HAP-1 (cell line): ENCODE results near the gene ZNF438.
"Not testable (repeated sequence)": the region's sequence is repeated elsewhere in the genome, so short reads cannot be mapped to it uniquely, and the experiment has no call there.

Experiments used
- DNase-seq, 2 experiments: peaks; one replicate each; pipeline ENCODE4 v3.0.0-alpha.2; 2016 to 2020; ENCODE audit warnings: low spot score in 2 of 2
- H3K27me3 ChIP-seq: fragments of 250-450 bp; sonication (Bioruptor Pico); 2 replicates; pipeline ENCODE4 v1.5.1; 2020; ENCODE audit warnings: low read depth, mild to moderate bottlenecking, moderate library complexity
- H3K36me3 ChIP-seq: fragments of 250-450 bp; sonication (Bioruptor Pico); replicated peaks from 2 replicates; pipeline ENCODE4 v1.5.1; 2020; ENCODE audit warnings: mild to moderate bottlenecking
- H3K4me1 ChIP-seq: fragments of 250-450 bp; sonication (Bioruptor Pico); 2 replicates; pipeline ENCODE4 v1.5.1; 2020; ENCODE audit warnings: mild to moderate bottlenecking
- H3K4me3 ChIP-seq: fragments of 250-450 bp; sonication (Bioruptor Pico); 2 replicates; pipeline ENCODE4 v1.5.1; 2020; ENCODE audit warnings: mild to moderate bottlenecking, moderate library complexity
- H3K9me3 ChIP-seq: fragments of 250-450 bp; sonication (Bioruptor Pico); 2 replicates; pipeline ENCODE4 v1.5.1; 2020; ENCODE audit warnings: mild to moderate bottlenecking, moderate library complexity
- in situ Hi-C: fragments of 300-500 bp; cut with MboI; formaldehyde crosslinking; loops from 3 replicates; pipeline ENCODE4 v1.14.3; 2020; ENCODE audit warnings: low sequenced_read_pairs, inconsistent platforms, mixed read lengths

The ZNF438 gene

GRCh38 chr10:30949218-30949617, 82.4 kb downstream of the ZNF438 start:
- DNase-seq, H3K4me3 ChIP-seq, in situ Hi-C loops, H3K9me3 ChIP-seq, H3K4me1 ChIP-seq, H3K27me3 ChIP-seq, H3K36me3 ChIP-seq: not testable (repeated sequence)

DNA sequence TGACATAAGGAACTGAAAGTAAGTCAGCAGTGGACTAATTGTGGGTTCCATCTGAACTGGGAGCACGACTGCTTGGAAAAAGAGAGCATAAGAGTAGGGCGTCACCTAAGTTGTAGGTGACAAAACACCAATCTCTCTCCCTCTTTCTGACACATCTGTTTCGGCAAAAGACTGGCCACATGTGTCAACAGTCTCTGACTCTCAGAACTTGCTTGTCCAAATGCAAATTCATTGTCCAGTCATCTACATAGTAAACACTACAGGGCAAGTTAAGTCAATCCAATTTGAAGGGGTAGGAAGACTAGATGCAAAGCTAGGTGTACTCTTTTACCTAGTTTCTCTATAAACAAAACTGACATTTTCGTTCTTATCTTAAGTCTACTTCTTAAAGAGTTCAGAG, 87.7 kb downstream of the ZNF438 start:
- Histone ChIP-seq H3K36me3 (no peaks in the 10 kb centered on the region), H3K4me1 (no peaks in the 10 kb centered on the region), H3K4me3 (no peak overlapping the region), H3K27me3 (no peaks in the 10 kb centered on the region), H3K9me3 (no peaks in the 10 kb centered on the region)
- DNase-seq: no peak
- in situ Hi-C loops: no loop called here

- no peaks in the 10 kb centered on the region for H3K27me3 ChIP-seq
- no peaks in the 10 kb centered on the region for H3K9me3 ChIP-seq
- H3K4me3 ChIP-seq: no peak overlapping the region
- no peaks in the 10 kb centered on the region for H3K36me3 ChIP-seq
- no peaks in the 10 kb centered on the region for H3K4me1 ChIP-seq
- DNase-seq: no peak
- in situ Hi-C loops: no loop called here
These were observed 88.2 kb downstream of the ZNF438 start for GRCh38 chr10:30943451-30943850.

GRCh38 chr10:30940256-30940655, 91.4 kb downstream of the ZNF438 start:
- Histone ChIP-seq H3K27me3 (no peaks in the 10 kb centered on the region), H3K36me3 (no peaks in the 10 kb centered on the region), H3K4me1 (no peaks in the 10 kb centered on the region), H3K9me3 (no peaks in the 10 kb centered on the region), H3K4me3 (no peak overlapping the region)
- in situ Hi-C loops: no loop called here
- no peak for DNase-seq

DNA sequence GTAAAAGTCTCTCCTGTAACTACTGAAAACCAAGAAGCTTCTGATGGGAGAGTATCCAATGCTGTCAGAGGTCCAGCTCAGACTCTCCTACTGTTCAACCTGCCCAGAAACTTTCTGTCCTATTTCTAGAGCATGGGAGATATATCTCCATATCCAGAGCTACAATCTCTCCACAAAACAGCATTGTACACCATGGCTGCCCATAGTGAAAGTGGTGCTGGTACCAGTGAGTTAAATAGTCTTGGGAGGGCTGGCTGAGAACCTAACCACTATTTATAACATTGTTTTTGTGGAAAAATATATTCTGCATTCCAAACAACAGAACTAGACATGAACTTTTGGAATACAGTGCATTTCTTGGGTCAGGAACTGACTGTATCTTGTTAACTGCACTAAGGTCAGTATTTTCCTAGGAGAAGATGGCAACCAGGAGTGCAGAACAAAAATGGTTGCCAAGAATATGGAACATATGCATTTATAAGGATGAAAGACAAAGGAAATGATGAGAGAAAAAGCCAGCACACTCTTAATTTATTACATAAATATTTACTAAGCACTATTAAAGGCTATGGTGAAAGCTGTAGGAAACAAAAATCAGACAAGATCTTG, 91.9 kb downstream of the ZNF438 start:
- DNase-seq: no peak
- no peaks in the 10 kb centered on the region for H3K9me3 ChIP-seq
- no peak overlapping the region for H3K4me3 ChIP-seq
- H3K36me3 ChIP-seq: no peaks in the 10 kb centered on the region
- no peaks in the 10 kb centered on the region for H3K27me3 ChIP-seq
- H3K4me1 ChIP-seq: no peaks in the 10 kb centered on the region
- in situ Hi-C loops: no loop called here

DNA sequence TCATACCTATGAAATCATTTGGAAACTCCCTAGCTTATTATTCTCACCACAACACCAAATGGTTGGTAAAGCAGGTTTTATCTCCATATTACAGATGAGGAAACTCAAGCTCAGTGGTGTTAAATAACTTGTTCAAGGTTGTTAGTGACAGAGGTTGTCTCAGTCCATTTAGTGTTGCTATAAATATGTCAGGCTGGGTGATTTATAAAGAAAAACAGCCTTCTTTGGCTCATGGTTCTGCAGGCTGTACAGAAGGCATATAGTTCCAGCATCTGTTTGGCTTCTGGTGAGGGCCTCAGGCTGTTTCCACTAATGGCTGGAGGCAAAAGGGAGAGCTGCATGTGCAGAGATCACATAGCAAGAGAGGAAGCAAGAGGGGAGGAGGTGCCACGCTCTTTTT, 96.6 kb downstream of the ZNF438 start:
- no peak for DNase-seq
- Histone ChIP-seq H3K4me1 (no peaks in the 10 kb centered on the region), H3K27me3 (no peaks in the 10 kb centered on the region), H3K9me3 (no peaks in the 10 kb centered on the region), H3K4me3 (no peak overlapping the region), H3K36me3 (no peaks in the 10 kb centered on the region)
- in situ Hi-C loops: no loop called here

GRCh38 chr10:30931094-30931493, 100.6 kb downstream of the ZNF438 start:
- Histone ChIP-seq H3K4me1 (no peaks in the 10 kb centered on the region), H3K36me3 (no peaks in the 10 kb centered on the region), H3K27me3 (no peaks in the 10 kb centered on the region), H3K9me3 (no peaks in the 10 kb centered on the region), H3K4me3 (no peak overlapping the region)
- DNase-seq: no peak
- in situ Hi-C loops: no loop called here

DNA sequence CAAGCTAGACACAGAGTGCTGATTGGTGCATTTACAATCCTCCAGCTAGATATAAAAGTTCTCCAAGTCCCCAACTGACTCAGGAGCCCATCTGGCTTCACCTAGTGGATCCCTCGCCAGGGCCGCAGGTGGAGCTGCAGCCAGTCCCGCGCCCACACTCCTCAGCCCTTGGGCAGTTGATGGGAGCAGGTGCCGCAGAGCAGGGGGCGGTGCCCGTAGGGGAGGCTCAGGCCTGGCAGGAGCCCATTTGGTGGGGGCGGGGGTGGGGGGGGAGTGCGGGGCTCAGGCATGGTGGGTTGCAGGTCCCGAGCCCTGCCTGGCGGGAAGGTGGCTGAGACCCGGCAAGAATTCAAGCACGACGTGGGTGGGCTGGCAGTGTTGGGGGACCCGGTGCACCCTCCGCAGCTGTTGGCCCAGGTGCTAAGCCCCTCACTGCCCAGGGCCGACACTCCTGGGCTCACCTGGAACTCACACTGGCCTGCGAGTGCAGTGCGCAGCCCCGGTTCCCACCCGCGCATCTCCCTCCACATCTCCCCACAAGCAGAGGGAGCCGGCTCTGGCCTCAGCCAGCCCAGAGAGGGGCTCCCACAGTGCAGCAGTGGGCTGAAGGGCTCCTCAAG, 101.7 kb downstream of the ZNF438 start:
- Histone ChIP-seq H3K36me3 (no peaks in the 10 kb centered on the region), H3K27me3 (no peaks in the 10 kb centered on the region), H3K4me3 (no peak overlapping the region), H3K4me1 (no peaks in the 10 kb centered on the region), H3K9me3 (no peaks in the 10 kb centered on the region)
- in situ Hi-C loops: no loop called here
- no peak for DNase-seq

GRCh38 chr10:30929311-30929729, 102.3 kb downstream of the ZNF438 start:
- H3K4me1 ChIP-seq, H3K4me3 ChIP-seq, H3K36me3 ChIP-seq, DNase-seq, in situ Hi-C loops, H3K27me3 ChIP-seq, H3K9me3 ChIP-seq: not testable (repeated sequence)

DNA sequence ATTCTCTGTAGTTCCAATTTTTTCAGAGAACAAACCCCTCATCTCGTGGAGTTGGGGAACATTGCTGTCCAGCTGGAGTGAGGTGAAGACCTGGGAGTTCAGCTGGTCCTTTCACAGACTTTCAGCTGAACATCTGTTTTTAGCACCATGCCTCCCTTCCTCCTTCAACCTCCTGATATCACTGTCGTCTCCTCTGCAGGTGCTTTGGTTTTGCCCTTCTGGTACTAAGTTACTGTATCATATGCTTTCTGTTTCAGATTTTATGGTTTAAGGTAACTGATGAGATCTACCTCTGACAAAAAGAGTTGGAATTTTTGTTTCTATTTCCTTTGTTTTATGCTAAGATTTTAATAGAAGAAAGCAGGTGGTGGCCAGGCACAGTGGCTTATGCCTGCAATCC, 102.9 kb downstream of the ZNF438 start:
- DNase-seq: no peak
- Histone ChIP-seq H3K4me3 (no peak overlapping the region), H3K4me1 (no peaks in the 10 kb centered on the region), H3K9me3 (no peaks in the 10 kb centered on the region), H3K36me3 (no peaks in the 10 kb centered on the region), H3K27me3 (no peaks in the 10 kb centered on the region)
- in situ Hi-C loops: no loop called here

DNA sequence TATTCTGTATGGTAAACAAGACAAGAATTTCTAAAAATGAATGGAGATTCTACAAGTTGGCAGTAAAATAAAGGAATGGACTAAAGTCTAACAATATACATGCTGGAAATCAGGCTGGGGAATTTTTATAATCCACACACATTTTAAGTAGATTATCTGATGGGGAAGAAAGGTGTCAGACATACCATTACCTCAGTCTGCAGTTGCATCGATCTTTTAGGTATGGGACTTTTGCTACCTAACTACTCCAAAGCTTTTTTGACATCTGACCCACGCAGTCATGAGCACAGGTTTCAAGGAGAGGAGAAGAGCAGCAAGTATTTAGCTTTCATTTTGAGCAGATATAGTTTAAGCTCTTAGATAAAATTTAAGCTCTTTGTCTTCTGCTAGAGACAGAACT, 113.0 kb downstream of the ZNF438 start:
- in situ Hi-C loops: no loop called here
- H3K4me3 ChIP-seq: no peak overlapping the region
- no peaks in the 10 kb centered on the region for H3K27me3 ChIP-seq

DNA sequence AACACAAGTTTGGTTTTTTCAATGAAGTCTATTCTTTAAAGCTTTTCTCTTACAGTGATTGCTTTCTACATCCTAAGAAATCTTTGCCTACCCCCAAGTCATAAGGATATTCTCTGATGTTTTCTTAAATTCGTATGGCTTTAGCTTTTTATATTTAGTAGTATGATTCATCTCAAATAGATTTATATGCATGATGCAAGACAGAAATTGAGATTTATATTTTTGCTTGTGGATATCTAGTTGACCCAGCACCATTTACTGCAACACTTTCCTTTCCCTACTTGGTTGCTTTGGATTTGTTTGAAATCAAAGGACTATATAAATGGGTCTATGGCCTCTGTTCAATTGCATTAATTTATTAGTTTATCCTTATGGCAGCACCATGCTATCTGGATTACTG, 113.9 kb downstream of the ZNF438 start:
- no peaks in the 10 kb centered on the region for H3K9me3 ChIP-seq
- H3K4me1 ChIP-seq: no peaks in the 10 kb centered on the region
- DNase-seq: no peak
- H3K27me3 ChIP-seq: no peaks in the 10 kb centered on the region
- in situ Hi-C loops: no loop called here
- no peaks in the 10 kb centered on the region for H3K36me3 ChIP-seq
- no peak overlapping the region for H3K4me3 ChIP-seq

More for the DNA sequence above, 113.0 kb downstream of the ZNF438 start:
- DNase-seq: no peak
- H3K36me3 ChIP-seq: no peaks in the 10 kb centered on the region
- no peaks in the 10 kb centered on the region for H3K9me3 ChIP-seq
- H3K4me1 ChIP-seq: no peaks in the 10 kb centered on the region

DNA sequence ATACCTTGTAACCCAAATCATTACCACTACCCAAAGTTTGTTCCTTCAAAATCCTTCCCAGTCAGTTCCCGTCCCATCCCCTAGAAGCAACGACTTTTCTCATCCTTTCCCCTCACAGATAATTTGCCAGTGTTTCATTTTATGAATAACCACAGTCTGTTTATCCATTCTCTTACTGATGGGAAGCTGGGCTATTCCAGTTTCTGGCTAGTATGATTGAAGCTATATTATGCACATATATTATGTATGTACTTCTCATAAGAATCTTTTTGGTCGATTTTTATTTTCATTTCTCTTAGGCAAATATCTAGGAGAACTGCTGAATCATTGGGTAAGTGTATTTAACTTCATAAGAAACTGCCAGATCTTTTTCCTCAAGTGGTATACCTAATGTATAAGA, 114.6 kb downstream of the ZNF438 start:
- in situ Hi-C loops: no loop called here
- H3K36me3 ChIP-seq: no peaks in the 10 kb centered on the region
- no peak for DNase-seq
- H3K9me3 ChIP-seq: no peaks in the 10 kb centered on the region
- no peaks in the 10 kb centered on the region for H3K27me3 ChIP-seq
- no peaks in the 10 kb centered on the region for H3K4me1 ChIP-seq
- H3K4me3 ChIP-seq: no peak overlapping the region

DNA sequence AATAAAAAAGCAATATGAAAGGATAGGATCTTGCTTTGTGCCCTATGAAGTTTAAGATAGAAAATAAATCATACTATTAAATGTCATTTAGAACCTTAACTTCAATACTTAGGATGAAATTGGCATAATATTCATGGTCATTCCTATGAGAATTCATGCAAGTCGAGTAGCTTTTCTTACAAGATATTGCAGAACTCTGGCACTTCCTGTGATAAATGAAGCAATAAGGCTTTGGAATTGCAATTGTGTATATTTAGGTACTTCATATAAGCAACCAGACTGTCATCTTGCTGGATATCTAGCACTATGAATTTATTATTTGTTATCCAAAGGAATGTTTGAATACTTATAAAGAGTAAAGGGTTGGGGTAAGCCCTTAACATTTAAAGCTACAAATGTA, 116.5 kb downstream of the ZNF438 start:
- Histone ChIP-seq H3K4me3 (no peak overlapping the region), H3K4me1 (no peaks in the 10 kb centered on the region), H3K27me3 (no peaks in the 10 kb centered on the region), H3K36me3 (no peaks in the 10 kb centered on the region), H3K9me3 (no peaks in the 10 kb centered on the region)
- DNase-seq: no peak
- in situ Hi-C loops: no loop called here

DNA sequence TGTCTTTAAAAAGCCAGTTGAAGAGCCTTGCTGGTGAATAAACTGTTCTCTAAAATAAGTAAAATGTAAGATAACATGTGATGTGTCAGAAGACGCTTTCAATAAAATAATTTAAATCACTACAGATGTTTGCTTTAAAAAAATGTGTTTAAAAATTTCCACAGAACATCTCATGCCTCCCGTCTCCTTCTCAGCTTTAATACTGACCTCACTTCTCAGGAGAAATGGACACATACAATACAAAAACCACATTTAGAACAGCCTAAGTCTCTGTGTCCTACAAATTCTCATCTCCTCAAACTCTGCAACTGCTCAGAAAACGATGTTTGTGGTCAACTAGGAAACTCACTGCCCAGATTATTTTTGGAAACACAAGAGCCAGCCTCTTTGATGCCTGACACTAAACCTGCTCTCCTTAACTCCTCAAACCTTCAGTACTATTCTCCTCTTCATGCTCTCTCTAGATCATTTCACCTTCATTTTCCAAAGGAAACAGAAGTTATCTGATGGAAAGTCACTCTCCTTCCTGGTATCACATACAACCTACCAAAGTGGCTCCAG, 120.3 kb downstream of the ZNF438 start:
- H3K9me3 ChIP-seq: no peaks in the 10 kb centered on the region
- no peaks in the 10 kb centered on the region for H3K36me3 ChIP-seq
- no peak overlapping the region for H3K4me3 ChIP-seq
- no peak for DNase-seq
- no peaks in the 10 kb centered on the region for H3K27me3 ChIP-seq
- H3K4me1 ChIP-seq: no peaks in the 10 kb centered on the region
- in situ Hi-C loops: no loop called here
